Measurements from ENCODE around the gene TRIM5.

The TRIM5 gene

GRCh38 chr11:5626196-5626595 is 58.7 kb downstream of the TRIM5 start:
- no peak for DNase-seq (ENCODE audit: low read depth in 1 of 2, low spot score in 1 of 2)
- TF ChIP-seq REST (IDR thresholded peaks at IDR 0.05; ENCODE audit: insufficient replicate concordance, low read depth) = no peak
- no peak for TF ChIP-seq SPI1 (IDR thresholded peaks at IDR 0.05; ENCODE audit: borderline replicate concordance, low read depth)
- TF ChIP-seq CTCF (IDR thresholded peaks at IDR 0.05; ENCODE audit: insufficient read depth, low read length) = no peak
- no peak for TF ChIP-seq POLR2AphosphoS5 (IDR thresholded peaks at IDR 0.05; ENCODE audit: low read depth)
- TF ChIP-seq GABPA (IDR thresholded peaks at IDR 0.05; ENCODE audit: low read depth) = no peak
- Histone ChIP-seq H3K4me3 (replicated peaks; ENCODE audit: insufficient read depth, low read length) (no peak overlapping the region), H3K27me3 (ENCODE audit: insufficient read depth, poor library complexity, severe bottlenecking) (no peaks in the 10 kb centered on the region), H3K27ac (replicated peaks) (no peak overlapping the region)

- Histone ChIP-seq H3K27ac (replicated peaks) (no peak overlapping the region), H3K4me3 (replicated peaks; ENCODE audit: insufficient read depth, low read length) (peak overlapping the region; percentile 49), H3K27me3 (ENCODE audit: insufficient read depth, poor library complexity, severe bottlenecking) (no peaks in the 10 kb centered on the region)
- TF ChIP-seq REST (IDR thresholded peaks at IDR 0.05; ENCODE audit: insufficient replicate concordance, low read depth) = no peak
- TF ChIP-seq SPI1 (IDR thresholded peaks at IDR 0.05; ENCODE audit: borderline replicate concordance, low read depth) = no peak
- no peak for TF ChIP-seq CTCF (IDR thresholded peaks at IDR 0.05; ENCODE audit: insufficient read depth, low read length)
- TF ChIP-seq GABPA (IDR thresholded peaks at IDR 0.05; ENCODE audit: low read depth) = no peak
- no peak for TF ChIP-seq POLR2AphosphoS5 (IDR thresholded peaks at IDR 0.05; ENCODE audit: low read depth)
- no peak for DNase-seq (ENCODE audit: low read depth in 1 of 2, low spot score in 1 of 2)
Observed at GRCh38 chr11:5625281-5625680, 59.6 kb downstream of the TRIM5 start.

GRCh38 chr11:5624489-5625279 is 60.2 kb downstream of the TRIM5 start, which contains the start of gene TRIM34:
Gene TRIM34 (plus strand): TSS chr11:5625001. CDS start chr11:5632332, 7,331 bp downstream.
- DNase-seq (ENCODE audit: low read depth in 1 of 2, low spot score in 1 of 2) = peak; percentile 15 to 84
- Histone ChIP-seq H3K4me3 (replicated peaks; ENCODE audit: insufficient read depth, low read length) (peak within 1 kb of the TSS; percentile 49), H3K27me3 (ENCODE audit: insufficient read depth, poor library complexity, severe bottlenecking) (no peaks in the 10 kb centered on the region), H3K27ac (replicated peaks) (peak within 1 kb of the TSS; percentile 57)
- TF ChIP-seq GABPA (IDR thresholded peaks at IDR 0.05; ENCODE audit: low read depth) (no peak), SPI1 (IDR thresholded peaks at IDR 0.05; ENCODE audit: borderline replicate concordance, low read depth) (peak; percentile 92), POLR2AphosphoS5 (IDR thresholded peaks at IDR 0.05; ENCODE audit: low read depth) (peak; percentile 79)

- no peak for DNase-seq (ENCODE audit: low read depth in 1 of 2, low spot score in 1 of 2)
- no peak overlapping the region for H3K4me3 ChIP-seq (replicated peaks; ENCODE audit: insufficient read depth, low read length)
- H3K27me3 ChIP-seq (ENCODE audit: insufficient read depth, poor library complexity, severe bottlenecking) = no peaks in the 10 kb centered on the region
- TF ChIP-seq CTCF (IDR thresholded peaks at IDR 0.05; ENCODE audit: insufficient read depth, low read length) = no peak
- TF ChIP-seq SPI1 (IDR thresholded peaks at IDR 0.05; ENCODE audit: borderline replicate concordance, low read depth) = no peak
- TF ChIP-seq GABPA (IDR thresholded peaks at IDR 0.05; ENCODE audit: low read depth) = no peak
- no peak for TF ChIP-seq REST (IDR thresholded peaks at IDR 0.05; ENCODE audit: insufficient replicate concordance, low read depth)
- no peak for TF ChIP-seq POLR2AphosphoS5 (IDR thresholded peaks at IDR 0.05; ENCODE audit: low read depth)
- H3K27ac ChIP-seq (replicated peaks) = no peak overlapping the region
Observed at GRCh38 chr11:5622802-5623201, 62.1 kb downstream of the TRIM5 start.

Data from HL-60 (cell line).